Body of pancreas (tissue), 4 donors: ENCODE results near the gene UGT1A8. TPM values are rescaled to one million over a fixed set of nuclear protein-coding genes. Genes with fewer than 3 reads are reported as not detected.

Source experiments
- ATAC-seq: fragments of 150-250 bp; one replicate; pipeline ENCODE4 v1.9.1; 2016
- DNase-seq, 4 donors: peaks; one replicate each; pipeline ENCODE4 v3.0.0-alpha.2; 2019
- H3K27ac ChIP-seq, 4 donors: fragments of 200-600 bp; sonication (generic); 1 replicate in 3 of 4; 2 replicates in 1 of 4; pipeline versions ENCODE4 v1.5.1 to v1.6.1; 2016 to 2019; ENCODE audit warnings: mild to moderate bottlenecking in 1 of 4, mixed read lengths in 1 of 4, moderate library complexity in 1 of 4
- H3K27me3 ChIP-seq, 2 donors: fragments of 200-600 bp; sonication (generic); one replicate each; pipeline ENCODE4 v1.6.0; 2016; ENCODE audit warnings: mild to moderate bottlenecking in 1 of 2
- H3K36me3 ChIP-seq, 2 donors: fragments of 200-600 bp; sonication (generic); replicated peaks in 1 of 2; 2 replicates each; pipeline ENCODE4 v1.5.1; 2016; ENCODE audit warnings: low read depth in 2 of 2; ENCODE audit not compliant: insufficient read depth in 1 of 2
- H3K4me1 ChIP-seq: fragments of 200-600 bp; sonication (generic); one replicate; pipeline ENCODE4 v1.6.0; 2016
- H3K4me3 ChIP-seq, 2 donors: fragments of 200-600 bp; sonication (generic); 1 replicate in 1 of 2; 2 replicates in 1 of 2; pipeline ENCODE4 v1.5.1; 2016 to 2019
- H3K9me3 ChIP-seq, 3 donors: fragments of 200-600 bp; sonication (generic); 1 replicate in 2 of 3; 2 replicates in 1 of 3; pipeline ENCODE4 v1.5.1; 2016
- POLR2A ChIP-seq, 3 donors: fragments of 450-650 bp; IDR thresholded peaks; one replicate each; pipeline ENCODE4 v1.6.1; 2016; ENCODE audit warnings: antibody characterized with exemption in 3 of 3, mild to moderate bottlenecking in 2 of 3
- WGBS, 2 donors: methylation state at CpG; one replicate each; pipeline ENCODE4 v1.1.5; 2017; 5-methylcytosine and 5-hydroxymethylcytosine counted together
- intact Hi-C: fragments of 100-400 bp; cut with DNase I; formaldehyde crosslinking; loops from one replicate; pipeline ENCODE4 v1.15.1; 2023
- total RNA-seq, 2 donors: library from RNA; depleted of rRNA; stranded (reverse); fragments of >200 nt; gene quantifications; one replicate each; pipeline ENCODE4 v1.1.0, GENCODE V29; 2016
- TF ChIP-seq, protein P1 (sequence below), 7 experiments: fragments of 450-650 bp in 4 of 7; fragments of 200-600 bp in 3 of 7; sonication (generic) in 3 of 7; IDR thresholded peaks; one replicate each; pipeline ENCODE4 v1.5.1; 2016 to 2019; ENCODE audit warnings: antibody characterized with exemption in 7 of 7

Gene UGT1A8
- total RNA-seq, 2 donors from 2014 or later = not detected

DNA sequence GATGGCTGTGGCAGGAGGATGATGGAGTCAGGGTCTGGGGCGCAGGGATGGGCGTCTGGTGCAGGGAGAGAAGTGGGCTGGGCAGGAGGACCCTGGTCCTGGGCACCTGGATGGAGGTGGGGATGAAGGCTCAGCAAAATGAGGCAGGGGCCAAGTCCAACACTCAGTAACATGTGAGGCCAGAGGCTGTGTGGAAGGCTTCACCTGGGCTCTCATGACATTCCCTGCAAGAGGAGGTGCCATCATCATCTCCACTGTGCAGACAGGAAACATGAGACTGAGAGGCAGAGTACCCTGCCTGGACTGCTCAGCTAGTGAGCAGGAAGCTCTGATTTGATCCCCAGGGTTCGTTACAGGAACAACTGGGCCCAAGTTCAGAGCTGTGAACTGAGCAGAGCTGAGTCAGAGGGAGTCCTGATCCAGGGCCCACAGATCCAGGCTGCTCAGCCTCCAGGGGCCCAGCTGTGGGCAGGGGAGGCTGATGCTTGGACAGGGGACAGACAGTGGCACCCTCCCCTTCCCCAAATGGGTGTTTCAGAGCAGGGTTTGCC is 200.0 kb downstream of the UGT1A8 start:
- Histone ChIP-seq H3K9me3 (no peaks in the 10 kb centered on the region), H3K4me1 (no peaks in the 10 kb centered on the region), H3K36me3 (no peaks in the 10 kb centered on the region), H3K4me3 (no peak overlapping the region), H3K27ac (no peak overlapping the region), H3K27me3 (no peaks in the 10 kb centered on the region)
- ATAC-seq (no peak), DNase-seq (peak in 1 of 4 donors; percentile 4)
- WGBS, 2 donors = 71 to 75% methylated on average over 3 of the region's 3 CpGs
- intact Hi-C loops = no loop called here
- TF ChIP-seq, protein P1, sequence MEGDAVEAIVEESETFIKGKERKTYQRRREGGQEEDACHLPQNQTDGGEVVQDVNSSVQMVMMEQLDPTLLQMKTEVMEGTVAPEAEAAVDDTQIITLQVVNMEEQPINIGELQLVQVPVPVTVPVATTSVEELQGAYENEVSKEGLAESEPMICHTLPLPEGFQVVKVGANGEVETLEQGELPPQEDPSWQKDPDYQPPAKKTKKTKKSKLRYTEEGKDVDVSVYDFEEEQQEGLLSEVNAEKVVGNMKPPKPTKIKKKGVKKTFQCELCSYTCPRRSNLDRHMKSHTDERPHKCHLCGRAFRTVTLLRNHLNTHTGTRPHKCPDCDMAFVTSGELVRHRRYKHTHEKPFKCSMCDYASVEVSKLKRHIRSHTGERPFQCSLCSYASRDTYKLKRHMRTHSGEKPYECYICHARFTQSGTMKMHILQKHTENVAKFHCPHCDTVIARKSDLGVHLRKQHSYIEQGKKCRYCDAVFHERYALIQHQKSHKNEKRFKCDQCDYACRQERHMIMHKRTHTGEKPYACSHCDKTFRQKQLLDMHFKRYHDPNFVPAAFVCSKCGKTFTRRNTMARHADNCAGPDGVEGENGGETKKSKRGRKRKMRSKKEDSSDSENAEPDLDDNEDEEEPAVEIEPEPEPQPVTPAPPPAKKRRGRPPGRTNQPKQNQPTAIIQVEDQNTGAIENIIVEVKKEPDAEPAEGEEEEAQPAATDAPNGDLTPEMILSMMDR (IDR thresholded peaks at IDR 0.05) = no peak
- no peak for TF ChIP-seq POLR2A (IDR thresholded peaks at IDR 0.05)

- Histone ChIP-seq H3K27me3 (no peaks in the 10 kb centered on the region), H3K9me3 (no peaks in the 10 kb centered on the region), H3K27ac (no peak overlapping the region), H3K4me1 (no peaks in the 10 kb centered on the region), H3K4me3 (no peak overlapping the region), H3K36me3 (no peaks in the 10 kb centered on the region)
- intact Hi-C loops = no loop called here
- TF ChIP-seq, protein P1 (IDR thresholded peaks at IDR 0.05) = no peak
- no peak for TF ChIP-seq POLR2A (IDR thresholded peaks at IDR 0.05)
- peak in 2 of 4 donors; percentile 2 to 3 for DNase-seq
- no peak for ATAC-seq
- WGBS, 2 donors = 78 to 95% methylated on average over 4 to 10 of the region's 11 CpGs
Observed at GRCh38 chr2:233817995-233818638, 200.7 kb downstream of the UGT1A8 start.

GRCh38 chr2:233818639-233819621 is 201.5 kb downstream of the UGT1A8 start:
- Histone ChIP-seq H3K4me1 (no peaks in the 10 kb centered on the region), H3K9me3 (no peaks in the 10 kb centered on the region), H3K27ac (no peak overlapping the region), H3K27me3 (no peaks in the 10 kb centered on the region), H3K36me3 (no peaks in the 10 kb centered on the region), H3K4me3 (no peak overlapping the region)
- no peak for TF ChIP-seq POLR2A (IDR thresholded peaks at IDR 0.05)
- TF ChIP-seq, protein P1 (IDR thresholded peaks at IDR 0.05) = no peak
- 62 to 66% methylated on average over 10 to 17 of the region's 17 CpGs for WGBS, 2 donors
- peak in 1 of 4 donors; percentile 5 for DNase-seq
- intact Hi-C loops = no loop called here
- ATAC-seq = no peak

DNA sequence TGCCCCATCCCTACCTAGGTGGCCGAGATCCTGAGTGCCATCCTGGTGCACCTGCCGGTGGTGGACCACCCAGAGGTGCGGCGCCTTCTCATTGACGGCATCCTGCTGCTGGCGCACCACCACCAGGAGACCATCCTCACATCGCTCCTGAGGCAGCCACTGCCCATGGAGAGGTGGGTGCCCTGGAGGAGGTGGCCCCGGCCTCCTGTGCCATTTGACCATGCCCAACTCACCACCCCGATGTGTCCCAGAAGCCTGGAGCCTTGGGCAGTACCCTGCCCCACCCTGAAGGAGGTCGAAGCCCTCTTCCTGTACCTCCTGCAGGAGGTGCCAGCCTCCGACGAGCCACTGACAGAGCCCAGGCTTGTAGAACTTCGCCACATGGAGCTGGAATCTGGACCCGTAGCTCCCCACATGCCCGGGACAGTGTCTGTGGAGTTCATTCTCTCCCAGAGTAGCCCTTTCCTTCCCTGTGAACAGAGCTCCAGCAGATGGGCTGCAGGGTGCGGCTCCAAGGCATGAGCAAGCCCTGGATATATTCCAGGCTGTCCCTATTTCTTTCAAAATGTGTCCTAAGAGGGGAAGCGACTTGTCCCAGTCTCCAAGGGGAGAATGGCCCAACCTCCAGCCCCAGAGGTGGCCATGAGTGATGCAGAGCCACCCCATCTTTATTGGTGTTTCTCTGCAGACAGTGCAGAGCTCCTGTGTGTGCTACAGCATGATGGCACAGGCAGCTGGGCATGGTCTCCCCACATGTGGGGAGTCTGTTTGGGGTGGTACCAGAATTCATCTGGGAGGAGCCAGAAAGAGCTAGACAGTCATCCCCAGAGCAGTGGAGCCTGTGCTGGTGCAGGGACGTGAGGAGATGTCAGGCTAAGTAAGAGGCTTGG is 202.7 kb downstream of the UGT1A8 start:
- H3K9me3 ChIP-seq = no peaks in the 10 kb centered on the region

More for the DNA sequence above, 202.7 kb downstream of the UGT1A8 start:
- no peak overlapping the region for H3K4me3 ChIP-seq
- ATAC-seq (no peak), DNase-seq (peak in 2 of 4 donors; percentile 4 to 5)
- no peaks in the 10 kb centered on the region for H3K4me1 ChIP-seq
- H3K36me3 ChIP-seq = no peaks in the 10 kb centered on the region
- intact Hi-C loops = no loop called here
- H3K27ac ChIP-seq = no peak overlapping the region
- H3K27me3 ChIP-seq = no peaks in the 10 kb centered on the region
- TF ChIP-seq POLR2A (IDR thresholded peaks at IDR 0.05) = no peak
- TF ChIP-seq, protein P1 (IDR thresholded peaks at IDR 0.05) = no peak
- 70 to 80% methylated on average over 3 to 16 of the region's 18 CpGs for WGBS, 2 donors
